Keratinocyte (primary cell): ENCODE data around the gene RTBDN. TPM values are rescaled to one million over a fixed set of nuclear protein-coding genes. Genes with fewer than 3 reads are reported as not detected.
"Not testable (repeated sequence)": the region's sequence is repeated elsewhere in the genome, so short reads cannot be mapped to it uniquely, and the experiment has no call there.

Experiments used
- DNase-seq: peaks from one replicate; pipeline ENCODE4 v3.0.0-alpha.2; 2011; ENCODE audit warnings: low read depth, missing footprints, low spot score
- FAIRE-seq: peaks from 2 replicates; lab custom pipeline; 2011; peaks lifted over from hg19 to GRCh38; lab: Jason Lieb, UNC
- H2AFZ ChIP-seq: 2 replicates; pipeline ENCODE4 v1.6.0; 2012; ENCODE audit warnings: low read length, control low read depth, inconsistent platforms; ENCODE audit not compliant: control insufficient read depth
- H3K27ac ChIP-seq: 2 replicates; pipeline ENCODE4 v1.5.1; 2011; ENCODE audit warnings: low read length; ENCODE audit not compliant: control insufficient read depth, insufficient read depth
- H3K27me3 ChIP-seq: 3 replicates; pipeline ENCODE4 v1.6.0; 2011; ENCODE audit warnings: low read length; ENCODE audit not compliant: control insufficient read depth, insufficient read depth; ENCODE audit errors: extremely low read depth
- H3K36me3 ChIP-seq, 2 experiments: 2 replicates in 1 of 2; 3 replicates in 1 of 2; pipeline ENCODE4 v1.5.1; 2011; ENCODE audit warnings: low read length in 2 of 2, mild to moderate bottlenecking in 1 of 2; ENCODE audit not compliant: control insufficient read depth in 2 of 2, insufficient read depth in 2 of 2; ENCODE audit errors: extremely low read depth in 1 of 2
- H3K4me1 ChIP-seq: 3 replicates; pipeline ENCODE4 v1.5.1; 2011; ENCODE audit warnings: low read length; ENCODE audit not compliant: control insufficient read depth, insufficient read depth; ENCODE audit errors: extremely low read depth
- H3K4me2 ChIP-seq: 3 replicates; pipeline ENCODE4 v1.6.0; 2011; ENCODE audit warnings: low read depth, low read length; ENCODE audit not compliant: control insufficient read depth, insufficient read depth; ENCODE audit errors: extremely low read depth
- H3K4me3 ChIP-seq, 3 experiments: fragments of 200-600 bp in 1 of 3; sonication (generic) in 1 of 3; 2 replicates in 2 of 3; 3 replicates in 1 of 3; pipeline ENCODE4 v1.5.1; 2011 to 2016; ENCODE audit warnings: low read length in 3 of 3, mild to moderate bottlenecking in 3 of 3, control low read depth in 2 of 3, inconsistent platforms in 1 of 3, low read depth in 1 of 3, mixed read lengths in 1 of 3, mixed run types in 1 of 3, moderate library complexity in 1 of 3; ENCODE audit not compliant: control insufficient read depth in 2 of 3, insufficient read depth in 2 of 3; ENCODE audit errors: extremely low read depth in 1 of 3
- H3K79me2 ChIP-seq: 2 replicates; pipeline ENCODE4 v1.6.0; 2012; ENCODE audit warnings: low read length; ENCODE audit not compliant: control insufficient read depth, insufficient read depth
- H3K9ac ChIP-seq: 3 replicates; pipeline ENCODE4 v1.6.0; 2011; ENCODE audit warnings: low read length; ENCODE audit not compliant: control insufficient read depth, insufficient read depth; ENCODE audit errors: extremely low read depth
- H3K9me1 ChIP-seq: 3 replicates; pipeline ENCODE4 v1.6.0; 2011; ENCODE audit warnings: low read length; ENCODE audit not compliant: control insufficient read depth, insufficient read depth; ENCODE audit errors: extremely low read depth
- H3K9me3 ChIP-seq: 2 replicates; pipeline ENCODE4 v1.5.1; 2012; ENCODE audit warnings: low read depth, low read length; ENCODE audit not compliant: control insufficient read depth
- H4K20me1 ChIP-seq: 3 replicates; pipeline ENCODE4 v1.6.0; 2011; ENCODE audit warnings: low read length; ENCODE audit not compliant: control insufficient read depth, insufficient read depth; ENCODE audit errors: extremely low read depth
- EZH2 ChIP-seq: IDR thresholded peaks from one replicate; pipeline ENCODE4 v1.6.1; 2012; ENCODE audit warnings: inconsistent platforms, mild to moderate bottlenecking, low read length, moderate library complexity
- dilution Hi-C: fragments of 300-500 bp; cut with MboI; formaldehyde crosslinking; loops from one replicate; pipeline ENCODE4 v1.7.0; 2020; ENCODE audit warnings: low sequenced_read_pairs; ENCODE audit not compliant: extremely low pct_ligation_motif_present
- polyA plus RNA-seq, 5 experiments: library from polyadenylated mRNA; depleted of rRNA in 3 of 5; stranded (reverse) in 3 of 5; stranded (forward) in 1 of 5; unstranded in 1 of 5; fragments of >200 nt; gene quantifications; 1 replicate in 1 of 5; 2 replicates in 3 of 5; 3 replicates in 1 of 5; pipeline versions ENCODE4 v1.2.1 to v1.2.3, GENCODE V29; 2011 to 2012; ENCODE audit warnings: missing spikeins in 2 of 5, low read depth in 1 of 5, low replicate concordance in 1 of 5
- TF ChIP-seq, protein P1 (sequence below), 3 experiments: IDR thresholded peaks in 1 of 3; conservative IDR thresholded peaks in 1 of 3; optimal IDR thresholded peaks in 1 of 3; 2 replicates in 2 of 3; 3 replicates in 1 of 3; pipeline versions ENCODE3 to v1.5.1; 2011; ENCODE audit warnings: low read length in 3 of 3, mild to moderate bottlenecking in 3 of 3, moderate library complexity in 2 of 3, control low read depth in 1 of 3, inconsistent platforms in 1 of 3; ENCODE audit not compliant: insufficient read depth in 2 of 3; ENCODE audit errors: extremely low read depth in 1 of 3

The RTBDN gene
- polyA plus RNA-seq, 1 donor (not counting 4 experiments of a cell fraction or from before 2014, with no cell fraction given): not detected

DNA sequence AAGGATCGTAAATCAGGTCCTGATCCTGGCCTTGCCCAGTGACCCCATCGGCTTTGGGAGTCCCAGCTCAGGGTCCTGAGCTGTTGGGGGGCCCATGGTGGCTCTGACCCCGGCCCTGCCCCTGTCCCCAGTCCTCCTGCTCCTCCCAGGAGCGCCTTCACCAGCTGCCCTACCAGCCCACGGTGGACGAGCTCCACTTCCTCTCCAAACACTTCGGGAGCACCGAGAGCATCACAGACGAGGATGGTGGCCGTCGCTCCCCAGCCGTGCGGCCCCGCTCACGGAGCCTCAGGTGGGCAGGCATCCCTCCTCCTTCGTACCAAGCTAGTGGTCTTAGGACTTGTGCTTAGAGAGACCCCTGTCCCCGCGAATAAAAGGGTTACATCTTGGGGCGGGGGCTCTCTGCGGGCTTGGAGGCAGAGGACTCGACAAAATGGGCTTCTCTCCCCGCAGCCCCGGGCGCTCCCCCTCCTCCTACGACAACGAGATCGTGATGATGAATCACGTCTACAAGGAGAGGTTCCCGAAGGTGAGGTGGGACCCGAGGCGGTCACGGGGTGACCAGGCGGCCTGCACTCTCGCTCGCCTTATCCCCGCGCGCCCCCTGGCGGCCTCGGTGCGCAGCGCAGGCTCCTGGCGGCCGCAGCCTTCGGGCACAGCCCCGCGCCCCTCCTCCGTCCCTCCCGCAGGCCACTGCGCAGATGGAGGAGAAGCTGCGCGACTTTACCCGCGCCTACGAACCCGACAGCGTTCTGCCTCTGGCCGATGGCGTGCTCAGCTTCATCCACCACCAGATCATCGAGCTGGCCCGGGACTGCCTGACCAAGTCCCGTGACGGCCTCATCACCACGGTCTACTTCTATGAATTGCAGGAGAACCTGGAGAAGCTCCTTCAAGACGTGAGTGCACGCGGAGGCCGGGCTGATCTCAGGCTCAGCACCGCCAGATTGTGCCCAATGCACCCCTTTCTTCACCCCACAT lies 13.1 kb upstream of the RTBDN start:
- Histone ChIP-seq H3K27me3 (no peaks in the 10 kb centered on the region), H3K4me1 (peaks cover 10% of the 10 kb centered on the region), H3K9ac (peak overlapping the region; percentile 30), H3K4me2 (peak overlapping the region; percentile 69), H2AFZ (peak overlapping the region; percentile 73), H3K9me1 (no peaks in the 10 kb centered on the region), H3K36me3 (no peaks in the 10 kb centered on the region), H4K20me1 (no peaks in the 10 kb centered on the region), H3K9me3 (no peaks in the 10 kb centered on the region), H3K27ac (no peak overlapping the region), H3K4me3 (peak overlapping the region in 1 of 3 experiments; percentile 15), H3K79me2 (no peaks in the 10 kb centered on the region)
- TF ChIP-seq EZH2: no peak
- TF ChIP-seq, protein P1, sequence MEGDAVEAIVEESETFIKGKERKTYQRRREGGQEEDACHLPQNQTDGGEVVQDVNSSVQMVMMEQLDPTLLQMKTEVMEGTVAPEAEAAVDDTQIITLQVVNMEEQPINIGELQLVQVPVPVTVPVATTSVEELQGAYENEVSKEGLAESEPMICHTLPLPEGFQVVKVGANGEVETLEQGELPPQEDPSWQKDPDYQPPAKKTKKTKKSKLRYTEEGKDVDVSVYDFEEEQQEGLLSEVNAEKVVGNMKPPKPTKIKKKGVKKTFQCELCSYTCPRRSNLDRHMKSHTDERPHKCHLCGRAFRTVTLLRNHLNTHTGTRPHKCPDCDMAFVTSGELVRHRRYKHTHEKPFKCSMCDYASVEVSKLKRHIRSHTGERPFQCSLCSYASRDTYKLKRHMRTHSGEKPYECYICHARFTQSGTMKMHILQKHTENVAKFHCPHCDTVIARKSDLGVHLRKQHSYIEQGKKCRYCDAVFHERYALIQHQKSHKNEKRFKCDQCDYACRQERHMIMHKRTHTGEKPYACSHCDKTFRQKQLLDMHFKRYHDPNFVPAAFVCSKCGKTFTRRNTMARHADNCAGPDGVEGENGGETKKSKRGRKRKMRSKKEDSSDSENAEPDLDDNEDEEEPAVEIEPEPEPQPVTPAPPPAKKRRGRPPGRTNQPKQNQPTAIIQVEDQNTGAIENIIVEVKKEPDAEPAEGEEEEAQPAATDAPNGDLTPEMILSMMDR (optimal IDR thresholded peaks at IDR 0.05 in 1 of 3, IDR thresholded peaks at IDR 0.05 in 1 of 3, conservative IDR thresholded peaks at IDR 0.05 in 1 of 3; ENCODE audit: extremely low read depth in 1 of 3, insufficient read depth in 2 of 3, low read length in 3 of 3): peak; percentile 90 to 100 (median 95)
- FAIRE-seq (no peak), DNase-seq (peak; percentile 60)
- dilution Hi-C loops: no loop called here

DNA sequence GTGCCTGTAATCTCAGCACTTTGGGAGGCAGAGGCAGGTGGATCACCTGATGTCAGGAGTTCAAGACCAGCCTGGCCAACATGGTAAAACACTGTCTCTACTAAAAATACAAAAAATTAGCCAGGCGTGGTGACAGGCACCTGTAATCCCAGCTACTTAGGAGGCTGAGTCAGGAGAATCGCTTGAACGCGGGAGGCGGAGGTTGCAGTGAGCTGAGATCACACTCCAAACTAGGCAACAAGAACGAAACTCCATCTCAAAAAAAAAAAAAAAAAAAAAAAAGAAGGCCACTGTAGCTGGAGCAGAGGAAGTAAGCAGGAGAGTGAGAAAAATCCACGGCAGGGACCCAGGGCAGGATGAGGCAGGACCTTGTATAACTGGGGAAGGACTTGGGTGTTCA lies 12.2 kb upstream of the RTBDN start:
- H3K27me3 ChIP-seq, H3K27ac ChIP-seq, dilution Hi-C loops, H3K36me3 ChIP-seq, H3K9me1 ChIP-seq, FAIRE-seq, H3K4me3 ChIP-seq, H3K79me2 ChIP-seq, H4K20me1 ChIP-seq, H3K4me1 ChIP-seq, H2AFZ ChIP-seq, H3K9me3 ChIP-seq, H3K4me2 ChIP-seq, DNase-seq, H3K9ac ChIP-seq: not testable (repeated sequence)
